ENCODE data around the gene ENPP6. TPM values are rescaled to one million over a fixed set of nuclear protein-coding genes. Genes with fewer than 3 reads are reported as not detected.
A peak's percentile ranks its signal among the peaks of the same experiment; 100 is the strongest.

Gene ENPP6
- total and polyA plus RNA-seq, 2 experiments from 2014 or later, result 0.11 TPM; not detected in 1

DNA sequence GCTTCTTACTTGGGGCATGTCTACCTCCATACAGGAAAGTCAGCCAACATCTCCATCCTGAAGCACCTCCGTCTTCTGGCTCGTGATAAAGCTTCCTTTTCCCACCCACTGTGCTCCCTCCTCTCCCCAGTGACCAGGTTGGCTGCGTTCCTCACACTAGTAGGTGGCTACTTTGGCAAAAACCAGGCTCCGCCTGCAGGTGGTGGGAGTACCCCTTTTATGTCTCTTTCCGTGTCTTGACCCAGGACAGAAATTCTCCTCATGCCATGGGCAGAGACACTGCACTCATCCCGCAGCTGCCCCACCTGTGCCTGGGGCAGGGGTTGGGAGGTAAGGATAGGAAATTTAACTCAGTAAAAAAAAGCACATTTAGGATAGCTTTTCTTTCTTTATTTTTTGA, 50.9 kb downstream of the ENPP6 start:
- H3F3A ChIP-seq (replicated peaks; ENCODE audit: low read depth), result no peaks in the 10 kb centered on the region; the same call in none of the 2 replicates
- H2AFZ ChIP-seq, result no peak overlapping the region

More for the DNA sequence above, 50.9 kb downstream of the ENPP6 start:
- H3K4me3 ChIP-seq, result no peak overlapping the region
- H3K9me3 Mint-ChIP-seq, result no peaks in the 10 kb centered on the region
- H3K9me2 ChIP-seq (ENCODE audit: insufficient read depth), result no peaks in the 10 kb centered on the region
- no peak overlapping the region for H3K27ac Mint-ChIP-seq
- no peaks in the 10 kb centered on the region for H4K20me1 ChIP-seq (replicated peaks; ENCODE audit: insufficient read depth)
- H3K79me2 ChIP-seq (replicated peaks; ENCODE audit: insufficient read depth), result no peaks in the 10 kb centered on the region
- H3K36me3 Mint-ChIP-seq (ENCODE audit: low read depth), result no peaks in the 10 kb centered on the region
- no peaks in the 10 kb centered on the region for H3K36me3 ChIP-seq (ENCODE audit: insufficient read depth)
- peaks cover 60% of the 10 kb centered on the region for H3K4me1 Mint-ChIP-seq
- no peaks in the 10 kb centered on the region for H3K27me3 ChIP-seq (ENCODE audit: insufficient read depth)
- ATAC-seq, result peak; percentile 5; the same call in 2 of the 3 replicates
- TF ChIP-seq, protein P1, sequence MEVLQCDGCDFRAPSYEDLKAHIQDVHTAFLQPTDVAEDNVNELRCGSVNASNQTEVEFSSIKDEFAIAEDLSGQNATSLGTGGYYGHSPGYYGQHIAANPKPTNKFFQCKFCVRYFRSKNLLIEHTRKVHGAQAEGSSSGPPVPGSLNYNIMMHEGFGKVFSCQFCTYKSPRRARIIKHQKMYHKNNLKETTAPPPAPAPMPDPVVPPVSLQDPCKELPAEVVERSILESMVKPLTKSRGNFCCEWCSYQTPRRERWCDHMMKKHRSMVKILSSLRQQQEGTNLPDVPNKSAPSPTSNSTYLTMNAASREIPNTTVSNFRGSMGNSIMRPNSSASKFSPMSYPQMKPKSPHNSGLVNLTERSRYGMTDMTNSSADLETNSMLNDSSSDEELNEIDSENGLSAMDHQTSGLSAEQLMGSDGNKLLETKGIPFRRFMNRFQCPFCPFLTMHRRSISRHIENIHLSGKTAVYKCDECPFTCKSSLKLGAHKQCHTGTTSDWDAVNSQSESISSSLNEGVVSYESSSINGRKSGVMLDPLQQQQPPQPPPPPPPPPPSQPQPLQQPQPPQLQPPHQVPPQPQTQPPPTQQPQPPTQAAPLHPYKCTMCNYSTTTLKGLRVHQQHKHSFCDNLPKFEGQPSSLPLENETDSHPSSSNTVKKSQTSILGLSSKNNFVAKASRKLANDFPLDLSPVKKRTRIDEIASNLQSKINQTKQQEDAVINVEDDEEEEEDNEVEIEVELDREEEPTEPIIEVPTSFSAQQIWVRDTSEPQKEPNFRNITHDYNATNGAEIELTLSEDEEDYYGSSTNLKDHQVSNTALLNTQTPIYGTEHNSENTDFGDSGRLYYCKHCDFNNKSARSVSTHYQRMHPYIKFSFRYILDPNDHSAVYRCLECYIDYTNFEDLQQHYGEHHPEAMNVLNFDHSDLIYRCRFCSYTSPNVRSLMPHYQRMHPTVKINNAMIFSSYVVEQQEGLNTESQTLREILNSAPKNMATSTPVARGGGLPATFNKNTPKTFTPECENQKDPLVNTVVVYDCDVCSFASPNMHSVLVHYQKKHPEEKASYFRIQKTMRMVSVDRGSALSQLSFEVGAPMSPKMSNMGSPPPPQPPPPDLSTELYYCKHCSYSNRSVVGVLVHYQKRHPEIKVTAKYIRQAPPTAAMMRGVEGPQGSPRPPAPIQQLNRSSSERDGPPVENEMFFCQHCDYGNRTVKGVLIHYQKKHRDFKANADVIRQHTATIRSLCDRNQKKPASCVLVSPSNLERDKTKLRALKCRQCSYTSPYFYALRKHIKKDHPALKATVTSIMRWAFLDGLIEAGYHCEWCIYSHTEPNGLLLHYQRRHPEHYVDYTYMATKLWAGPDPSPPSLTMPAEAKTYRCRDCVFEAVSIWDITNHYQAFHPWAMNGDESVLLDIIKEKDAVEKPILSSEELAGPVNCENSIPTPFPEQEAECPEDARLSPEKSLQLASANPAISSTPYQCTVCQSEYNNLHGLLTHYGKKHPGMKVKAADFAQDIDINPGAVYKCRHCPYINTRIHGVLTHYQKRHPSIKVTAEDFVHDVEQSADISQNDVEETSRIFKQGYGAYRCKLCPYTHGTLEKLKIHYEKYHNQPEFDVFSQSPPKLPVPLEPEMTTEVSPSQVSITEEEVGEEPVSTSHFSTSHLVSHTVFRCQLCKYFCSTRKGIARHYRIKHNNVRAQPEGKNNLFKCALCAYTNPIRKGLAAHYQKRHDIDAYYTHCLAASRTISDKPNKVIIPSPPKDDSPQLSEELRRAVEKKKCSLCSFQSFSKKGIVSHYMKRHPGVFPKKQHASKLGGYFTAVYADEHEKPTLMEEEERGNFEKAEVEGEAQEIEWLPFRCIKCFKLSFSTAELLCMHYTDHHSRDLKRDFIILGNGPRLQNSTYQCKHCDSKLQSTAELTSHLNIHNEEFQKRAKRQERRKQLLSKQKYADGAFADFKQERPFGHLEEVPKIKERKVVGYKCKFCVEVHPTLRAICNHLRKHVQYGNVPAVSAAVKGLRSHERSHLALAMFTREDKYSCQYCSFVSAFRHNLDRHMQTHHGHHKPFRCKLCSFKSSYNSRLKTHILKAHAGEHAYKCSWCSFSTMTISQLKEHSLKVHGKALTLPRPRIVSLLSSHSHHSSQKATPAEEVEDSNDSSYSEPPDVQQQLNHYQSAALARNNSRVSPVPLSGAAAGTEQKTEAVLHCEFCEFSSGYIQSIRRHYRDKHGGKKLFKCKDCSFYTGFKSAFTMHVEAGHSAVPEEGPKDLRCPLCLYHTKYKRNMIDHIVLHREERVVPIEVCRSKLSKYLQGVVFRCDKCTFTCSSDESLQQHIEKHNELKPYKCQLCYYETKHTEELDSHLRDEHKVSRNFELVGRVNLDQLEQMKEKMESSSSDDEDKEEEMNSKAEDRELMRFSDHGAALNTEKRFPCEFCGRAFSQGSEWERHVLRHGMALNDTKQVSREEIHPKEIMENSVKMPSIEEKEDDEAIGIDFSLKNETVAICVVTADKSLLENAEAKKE (CRISPR knock-in tag; IDR thresholded peaks at IDR 0.05), result no peak
- no peak for TF ChIP-seq STAT1 (IDR thresholded peaks at IDR 0.05; ENCODE audit: unreplicated experiment)
- TF ChIP-seq EZH2phosphoT487 (IDR thresholded peaks at IDR 0.05; ENCODE audit: unreplicated experiment), result no peak
- TF ChIP-seq EZH2 (IDR thresholded peaks at IDR 0.05; ENCODE audit: low read depth, unreplicated experiment), result no peak
- TF ChIP-seq, protein P2, sequence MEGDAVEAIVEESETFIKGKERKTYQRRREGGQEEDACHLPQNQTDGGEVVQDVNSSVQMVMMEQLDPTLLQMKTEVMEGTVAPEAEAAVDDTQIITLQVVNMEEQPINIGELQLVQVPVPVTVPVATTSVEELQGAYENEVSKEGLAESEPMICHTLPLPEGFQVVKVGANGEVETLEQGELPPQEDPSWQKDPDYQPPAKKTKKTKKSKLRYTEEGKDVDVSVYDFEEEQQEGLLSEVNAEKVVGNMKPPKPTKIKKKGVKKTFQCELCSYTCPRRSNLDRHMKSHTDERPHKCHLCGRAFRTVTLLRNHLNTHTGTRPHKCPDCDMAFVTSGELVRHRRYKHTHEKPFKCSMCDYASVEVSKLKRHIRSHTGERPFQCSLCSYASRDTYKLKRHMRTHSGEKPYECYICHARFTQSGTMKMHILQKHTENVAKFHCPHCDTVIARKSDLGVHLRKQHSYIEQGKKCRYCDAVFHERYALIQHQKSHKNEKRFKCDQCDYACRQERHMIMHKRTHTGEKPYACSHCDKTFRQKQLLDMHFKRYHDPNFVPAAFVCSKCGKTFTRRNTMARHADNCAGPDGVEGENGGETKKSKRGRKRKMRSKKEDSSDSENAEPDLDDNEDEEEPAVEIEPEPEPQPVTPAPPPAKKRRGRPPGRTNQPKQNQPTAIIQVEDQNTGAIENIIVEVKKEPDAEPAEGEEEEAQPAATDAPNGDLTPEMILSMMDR (conservative IDR thresholded peaks at IDR 0.05; ENCODE audit: low read depth in 2 of 2), result peak in 1 of 2 experiments; percentile 49; a peak in 2 of 4 replicates
- no peak for TF ChIP-seq ZNF114 (CRISPR knock-in tag; IDR thresholded peaks at IDR 0.05)
- TF ChIP-seq JUNB (IDR thresholded peaks at IDR 0.05; ENCODE audit: unreplicated experiment), result no peak
- no peak for TF ChIP-seq NANOG (IDR thresholded peaks at IDR 0.05; ENCODE audit: borderline replicate concordance)
- TF ChIP-seq, protein P3, sequence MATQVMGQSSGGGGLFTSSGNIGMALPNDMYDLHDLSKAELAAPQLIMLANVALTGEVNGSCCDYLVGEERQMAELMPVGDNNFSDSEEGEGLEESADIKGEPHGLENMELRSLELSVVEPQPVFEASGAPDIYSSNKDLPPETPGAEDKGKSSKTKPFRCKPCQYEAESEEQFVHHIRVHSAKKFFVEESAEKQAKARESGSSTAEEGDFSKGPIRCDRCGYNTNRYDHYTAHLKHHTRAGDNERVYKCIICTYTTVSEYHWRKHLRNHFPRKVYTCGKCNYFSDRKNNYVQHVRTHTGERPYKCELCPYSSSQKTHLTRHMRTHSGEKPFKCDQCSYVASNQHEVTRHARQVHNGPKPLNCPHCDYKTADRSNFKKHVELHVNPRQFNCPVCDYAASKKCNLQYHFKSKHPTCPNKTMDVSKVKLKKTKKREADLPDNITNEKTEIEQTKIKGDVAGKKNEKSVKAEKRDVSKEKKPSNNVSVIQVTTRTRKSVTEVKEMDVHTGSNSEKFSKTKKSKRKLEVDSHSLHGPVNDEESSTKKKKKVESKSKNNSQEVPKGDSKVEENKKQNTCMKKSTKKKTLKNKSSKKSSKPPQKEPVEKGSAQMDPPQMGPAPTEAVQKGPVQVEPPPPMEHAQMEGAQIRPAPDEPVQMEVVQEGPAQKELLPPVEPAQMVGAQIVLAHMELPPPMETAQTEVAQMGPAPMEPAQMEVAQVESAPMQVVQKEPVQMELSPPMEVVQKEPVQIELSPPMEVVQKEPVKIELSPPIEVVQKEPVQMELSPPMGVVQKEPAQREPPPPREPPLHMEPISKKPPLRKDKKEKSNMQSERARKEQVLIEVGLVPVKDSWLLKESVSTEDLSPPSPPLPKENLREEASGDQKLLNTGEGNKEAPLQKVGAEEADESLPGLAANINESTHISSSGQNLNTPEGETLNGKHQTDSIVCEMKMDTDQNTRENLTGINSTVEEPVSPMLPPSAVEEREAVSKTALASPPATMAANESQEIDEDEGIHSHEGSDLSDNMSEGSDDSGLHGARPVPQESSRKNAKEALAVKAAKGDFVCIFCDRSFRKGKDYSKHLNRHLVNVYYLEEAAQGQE (IDR thresholded peaks at IDR 0.05; ENCODE audit: unreplicated experiment), result no peak
- peak; percentile 52 for DNase-seq (ENCODE audit: low spot score)
- H3K4me3 Mint-ChIP-seq, result no peak overlapping the region; the same call in 2 of the 3 replicates
- peaks cover 31% of the 10 kb centered on the region for H3K4me1 ChIP-seq (ENCODE audit: insufficient read depth)
- H3K27ac ChIP-seq (ENCODE audit: low read depth), result no peak overlapping the region
- H3K27me3 Mint-ChIP-seq (ENCODE audit: insufficient read depth, low read depth, poor library complexity), result peaks cover 22% of the 10 kb centered on the region
- 0 out of 2 replicates have a peak overlapping the region, but pooled peaks have one; percentile 64 for H3K4me2 ChIP-seq
